HEK293 (cell line): ENCODE results near the gene IL17RC.

Experiments used
- BCL11A ChIP-seq: fragments of 450-650 bp; formaldehyde crosslinking; IDR thresholded peaks from 2 replicates; pipeline ENCODE4 v1.5.1; 2016; ENCODE audit warnings: low read depth, missing biosample characterization, missing genetic modification characterization
- GFI1B ChIP-seq: fragments of 450-650 bp; formaldehyde crosslinking; IDR thresholded peaks from 2 replicates; pipeline ENCODE4 v1.5.1; 2016; ENCODE audit warnings: missing biosample characterization, missing genetic modification characterization
- GLI4 ChIP-seq: fragments of 450-650 bp; formaldehyde crosslinking; IDR thresholded peaks from 2 replicates; pipeline ENCODE4 v1.5.1; 2016; ENCODE audit warnings: missing biosample characterization, missing genetic modification characterization
- IKZF3 ChIP-seq: fragments of 450-650 bp; IDR thresholded peaks from 2 replicates; pipeline ENCODE4 v1.5.0; 2018; ENCODE audit warnings: missing biosample characterization, mild to moderate bottlenecking, missing genetic modification characterization, moderate library complexity
- KLF8 ChIP-seq: fragments of 450-650 bp; formaldehyde crosslinking; IDR thresholded peaks from 2 replicates; pipeline ENCODE4 v1.5.1; 2016; ENCODE audit warnings: missing biosample characterization, missing genetic modification characterization
- OSR2 ChIP-seq: fragments of 450-650 bp; formaldehyde crosslinking; IDR thresholded peaks from 2 replicates; pipeline ENCODE4 v1.5.1; 2016; ENCODE audit warnings: missing biosample characterization, missing genetic modification characterization
- OVOL3 ChIP-seq: fragments of 450-650 bp; formaldehyde crosslinking; IDR thresholded peaks from 2 replicates; pipeline ENCODE4 v1.5.1; 2016; ENCODE audit warnings: missing biosample characterization, missing genetic modification characterization
- SETDB1 ChIP-seq: IDR thresholded peaks from one replicate; pipeline ENCODE4 v1.6.1; 2017; ENCODE audit warnings: mild to moderate bottlenecking, low read length, moderate library complexity, mixed read lengths; ENCODE audit not compliant: insufficient read length
- ZBTB48 ChIP-seq: fragments of 450-650 bp; formaldehyde crosslinking; IDR thresholded peaks from 2 replicates; pipeline ENCODE4 v1.5.1; 2016; ENCODE audit warnings: missing biosample characterization, missing genetic modification characterization
- ZNF155 ChIP-seq: fragments of 450-650 bp; formaldehyde crosslinking; IDR thresholded peaks from 2 replicates; pipeline ENCODE4 v1.5.1; 2016; ENCODE audit warnings: missing biosample characterization, missing genetic modification characterization
- ZNF174 ChIP-seq: fragments of 450-650 bp; formaldehyde crosslinking; IDR thresholded peaks from 2 replicates; pipeline ENCODE4 v1.5.0; 2017; ENCODE audit warnings: missing biosample characterization, mild to moderate bottlenecking, missing genetic modification characterization
- ZNF274 ChIP-seq, 2 experiments: fragments of 200-500 bp in 1 of 2; fragments of 450-650 bp in 1 of 2; sonication (Bioruptor generic) in 1 of 2; formaldehyde crosslinking in 1 of 2; IDR thresholded peaks; 2 replicates each; pipeline versions ENCODE4 v1.5.1 to v1.6.1; 2014 to 2016; ENCODE audit warnings: borderline replicate concordance in 1 of 2, inconsistent platforms in 1 of 2, low read length in 1 of 2, missing biosample characterization in 1 of 2, missing genetic modification characterization in 1 of 2
- ZNF394 ChIP-seq: fragments of 450-650 bp; formaldehyde crosslinking; IDR thresholded peaks from 2 replicates; pipeline ENCODE4 v1.5.1; 2016; ENCODE audit warnings: missing biosample characterization, missing genetic modification characterization, mild to moderate bottlenecking, moderate library complexity, borderline replicate concordance
- ZNF426 ChIP-seq: fragments of 450-650 bp; formaldehyde crosslinking; IDR thresholded peaks from 2 replicates; pipeline ENCODE4 v1.5.1; 2017; ENCODE audit warnings: missing biosample characterization, missing genetic modification characterization, mild to moderate bottlenecking, inconsistent platforms, moderate library complexity
- ZNF530 ChIP-seq: fragments of 450-650 bp; formaldehyde crosslinking; IDR thresholded peaks from 2 replicates; pipeline ENCODE4 v1.5.1; 2016; ENCODE audit warnings: low read depth, missing biosample characterization, missing genetic modification characterization
- ZNF548 ChIP-seq: fragments of 450-650 bp; formaldehyde crosslinking; IDR thresholded peaks from 2 replicates; pipeline ENCODE4 v1.5.1; 2016; ENCODE audit warnings: missing biosample characterization, missing genetic modification characterization
- ZNF558 ChIP-seq: fragments of 450-650 bp; formaldehyde crosslinking; IDR thresholded peaks from 2 replicates; pipeline ENCODE4 v1.5.1; 2016; ENCODE audit warnings: missing biosample characterization, missing genetic modification characterization
- ZNF561 ChIP-seq: fragments of 450-650 bp; IDR thresholded peaks from 2 replicates; pipeline ENCODE4 v1.5.1; 2018; ENCODE audit warnings: missing biosample characterization, missing genetic modification characterization, borderline replicate concordance
- ZNF600 ChIP-seq: fragments of 450-650 bp; formaldehyde crosslinking; IDR thresholded peaks from 2 replicates; pipeline ENCODE4 v1.5.1; 2016; ENCODE audit warnings: missing biosample characterization, missing genetic modification characterization
- ZNF621 ChIP-seq: fragments of 450-650 bp; formaldehyde crosslinking; IDR thresholded peaks from 2 replicates; pipeline ENCODE4 v1.5.1; 2017; ENCODE audit warnings: missing biosample characterization, missing genetic modification characterization
- ZNF623 ChIP-seq: fragments of 450-650 bp; formaldehyde crosslinking; IDR thresholded peaks from 2 replicates; pipeline ENCODE4 v1.5.1; 2016; ENCODE audit warnings: missing biosample characterization, missing genetic modification characterization
- ZNF660 ChIP-seq: fragments of 450-650 bp; IDR thresholded peaks from 2 replicates; pipeline ENCODE4 v1.5.1; 2018; ENCODE audit warnings: missing biosample characterization, mild to moderate bottlenecking, missing genetic modification characterization
- ZNF776 ChIP-seq: fragments of 450-650 bp; formaldehyde crosslinking; IDR thresholded peaks from 2 replicates; pipeline ENCODE4 v1.5.0; 2017; ENCODE audit warnings: missing biosample characterization, missing genetic modification characterization, borderline replicate concordance
- TF ChIP-seq, protein P1 (sequence below): fragments of 450-650 bp; formaldehyde crosslinking; IDR thresholded peaks from 2 replicates; pipeline ENCODE4 v1.5.1; 2016; ENCODE audit warnings: missing biosample characterization, missing genetic modification characterization
- TF ChIP-seq, protein P2 (sequence below): fragments of 450-650 bp; formaldehyde crosslinking; IDR thresholded peaks from 2 replicates; pipeline ENCODE4 v1.5.1; 2016; ENCODE audit warnings: missing biosample characterization, missing genetic modification characterization
- TF ChIP-seq, protein P3 (sequence below): fragments of 450-650 bp; formaldehyde crosslinking; IDR thresholded peaks from 2 replicates; pipeline ENCODE4 v1.5.1; 2016; ENCODE audit warnings: missing biosample characterization, missing genetic modification characterization, borderline replicate concordance
- TF ChIP-seq, protein P4 (sequence below): fragments of 450-650 bp; formaldehyde crosslinking; IDR thresholded peaks from 2 replicates; pipeline ENCODE4 v1.5.1; 2016; ENCODE audit warnings: missing biosample characterization, missing genetic modification characterization

The IL17RC gene

DNA sequence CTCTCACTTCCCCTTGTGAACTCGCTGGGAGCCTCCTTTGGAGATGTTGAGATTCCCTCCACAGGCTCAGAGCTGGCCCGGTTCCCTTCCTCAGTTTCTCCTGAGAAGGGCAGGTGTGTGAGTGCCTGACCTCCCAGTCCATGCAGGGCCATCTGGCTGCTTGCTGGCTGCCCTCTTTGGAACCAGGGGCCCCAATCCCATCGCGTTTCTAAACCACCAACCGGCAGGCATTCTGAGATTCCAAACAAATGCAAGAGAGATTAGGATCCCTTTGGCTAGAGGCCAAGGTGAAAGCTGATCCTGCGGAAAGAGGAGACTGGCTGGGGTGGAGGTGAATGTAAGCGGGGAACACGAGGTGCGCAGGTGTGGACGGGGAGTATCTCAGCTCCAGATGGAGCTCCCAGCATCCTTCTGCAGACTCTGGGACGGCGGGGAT lies 38.2 kb downstream of the IL17RC start (continued):
- TF ChIP-seq ZNF174 (no peak), ZNF621 (no peak), ZNF530 (tag by site-specific recombination) (no peak), ZNF660 (no peak), ZNF623 (no peak), ZNF548 (tag by site-specific recombination) (no peak), GLI4 (tag by site-specific recombination) (no peak), OVOL3 (no peak), SETDB1 (no peak), OSR2 (tag by site-specific recombination) (no peak), KLF8 (tag by site-specific recombination) (no peak), ZNF776 (tag by site-specific recombination) (no peak), ZNF561 (tag by site-specific recombination) (no peak), ZNF558 (tag by site-specific recombination) (no peak), ZNF394 (peak; percentile 74; the same call in 1 of the 2 replicates), ZNF274 (IDR thresholded peaks at IDR 0.05; ENCODE audit: low read length) (no peak), ZNF274 (tag by site-specific recombination; IDR thresholded peaks at IDR 0.05; ENCODE audit: borderline replicate concordance) (no peak), ZNF155 (no peak), BCL11A (tag by site-specific recombination) (peak; percentile 21; the same call in 1 of the 2 replicates), ZNF426 (no peak), ZNF600 (tag by site-specific recombination) (0 out of 2 replicates have a peak, but pooled peaks have one; percentile 36), GFI1B (tag by site-specific recombination) (0 out of 2 replicates have a peak, but pooled peaks have one; percentile 18), IKZF3 (tag by site-specific recombination) (no peak), ZBTB48 (tag by site-specific recombination) (no peak)
- TF ChIP-seq, protein P1, sequence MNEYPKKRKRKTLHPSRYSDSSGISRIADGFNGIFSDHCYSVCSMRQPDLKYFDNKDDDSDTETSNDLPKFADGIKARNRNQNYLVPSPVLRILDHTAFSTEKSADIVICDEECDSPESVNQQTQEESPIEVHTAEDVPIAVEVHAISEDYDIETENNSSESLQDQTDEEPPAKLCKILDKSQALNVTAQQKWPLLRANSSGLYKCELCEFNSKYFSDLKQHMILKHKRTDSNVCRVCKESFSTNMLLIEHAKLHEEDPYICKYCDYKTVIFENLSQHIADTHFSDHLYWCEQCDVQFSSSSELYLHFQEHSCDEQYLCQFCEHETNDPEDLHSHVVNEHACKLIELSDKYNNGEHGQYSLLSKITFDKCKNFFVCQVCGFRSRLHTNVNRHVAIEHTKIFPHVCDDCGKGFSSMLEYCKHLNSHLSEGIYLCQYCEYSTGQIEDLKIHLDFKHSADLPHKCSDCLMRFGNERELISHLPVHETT (tag by site-specific recombination) = no peak
- TF ChIP-seq, protein P2, sequence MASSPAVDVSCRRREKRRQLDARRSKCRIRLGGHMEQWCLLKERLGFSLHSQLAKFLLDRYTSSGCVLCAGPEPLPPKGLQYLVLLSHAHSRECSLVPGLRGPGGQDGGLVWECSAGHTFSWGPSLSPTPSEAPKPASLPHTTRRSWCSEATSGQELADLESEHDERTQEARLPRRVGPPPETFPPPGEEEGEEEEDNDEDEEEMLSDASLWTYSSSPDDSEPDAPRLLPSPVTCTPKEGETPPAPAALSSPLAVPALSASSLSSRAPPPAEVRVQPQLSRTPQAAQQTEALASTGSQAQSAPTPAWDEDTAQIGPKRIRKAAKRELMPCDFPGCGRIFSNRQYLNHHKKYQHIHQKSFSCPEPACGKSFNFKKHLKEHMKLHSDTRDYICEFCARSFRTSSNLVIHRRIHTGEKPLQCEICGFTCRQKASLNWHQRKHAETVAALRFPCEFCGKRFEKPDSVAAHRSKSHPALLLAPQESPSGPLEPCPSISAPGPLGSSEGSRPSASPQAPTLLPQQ = 0 out of 2 replicates have a peak, but pooled peaks have one; percentile 14
- TF ChIP-seq, protein P3, sequence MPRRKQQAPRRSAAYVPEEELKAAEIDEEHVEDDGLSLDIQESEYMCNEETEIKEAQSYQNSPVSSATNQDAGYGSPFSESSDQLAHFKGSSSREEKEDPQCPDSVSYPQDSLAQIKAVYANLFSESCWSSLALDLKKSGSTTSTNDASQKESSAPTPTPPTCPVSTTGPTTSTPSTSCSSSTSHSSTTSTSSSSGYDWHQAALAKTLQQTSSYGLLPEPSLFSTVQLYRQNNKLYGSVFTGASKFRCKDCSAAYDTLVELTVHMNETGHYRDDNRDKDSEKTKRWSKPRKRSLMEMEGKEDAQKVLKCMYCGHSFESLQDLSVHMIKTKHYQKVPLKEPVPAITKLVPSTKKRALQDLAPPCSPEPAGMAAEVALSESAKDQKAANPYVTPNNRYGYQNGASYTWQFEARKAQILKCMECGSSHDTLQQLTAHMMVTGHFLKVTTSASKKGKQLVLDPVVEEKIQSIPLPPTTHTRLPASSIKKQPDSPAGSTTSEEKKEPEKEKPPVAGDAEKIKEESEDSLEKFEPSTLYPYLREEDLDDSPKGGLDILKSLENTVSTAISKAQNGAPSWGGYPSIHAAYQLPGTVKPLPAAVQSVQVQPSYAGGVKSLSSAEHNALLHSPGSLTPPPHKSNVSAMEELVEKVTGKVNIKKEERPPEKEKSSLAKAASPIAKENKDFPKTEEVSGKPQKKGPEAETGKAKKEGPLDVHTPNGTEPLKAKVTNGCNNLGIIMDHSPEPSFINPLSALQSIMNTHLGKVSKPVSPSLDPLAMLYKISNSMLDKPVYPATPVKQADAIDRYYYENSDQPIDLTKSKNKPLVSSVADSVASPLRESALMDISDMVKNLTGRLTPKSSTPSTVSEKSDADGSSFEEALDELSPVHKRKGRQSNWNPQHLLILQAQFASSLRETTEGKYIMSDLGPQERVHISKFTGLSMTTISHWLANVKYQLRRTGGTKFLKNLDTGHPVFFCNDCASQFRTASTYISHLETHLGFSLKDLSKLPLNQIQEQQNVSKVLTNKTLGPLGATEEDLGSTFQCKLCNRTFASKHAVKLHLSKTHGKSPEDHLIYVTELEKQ = no peak
- TF ChIP-seq, protein P4, sequence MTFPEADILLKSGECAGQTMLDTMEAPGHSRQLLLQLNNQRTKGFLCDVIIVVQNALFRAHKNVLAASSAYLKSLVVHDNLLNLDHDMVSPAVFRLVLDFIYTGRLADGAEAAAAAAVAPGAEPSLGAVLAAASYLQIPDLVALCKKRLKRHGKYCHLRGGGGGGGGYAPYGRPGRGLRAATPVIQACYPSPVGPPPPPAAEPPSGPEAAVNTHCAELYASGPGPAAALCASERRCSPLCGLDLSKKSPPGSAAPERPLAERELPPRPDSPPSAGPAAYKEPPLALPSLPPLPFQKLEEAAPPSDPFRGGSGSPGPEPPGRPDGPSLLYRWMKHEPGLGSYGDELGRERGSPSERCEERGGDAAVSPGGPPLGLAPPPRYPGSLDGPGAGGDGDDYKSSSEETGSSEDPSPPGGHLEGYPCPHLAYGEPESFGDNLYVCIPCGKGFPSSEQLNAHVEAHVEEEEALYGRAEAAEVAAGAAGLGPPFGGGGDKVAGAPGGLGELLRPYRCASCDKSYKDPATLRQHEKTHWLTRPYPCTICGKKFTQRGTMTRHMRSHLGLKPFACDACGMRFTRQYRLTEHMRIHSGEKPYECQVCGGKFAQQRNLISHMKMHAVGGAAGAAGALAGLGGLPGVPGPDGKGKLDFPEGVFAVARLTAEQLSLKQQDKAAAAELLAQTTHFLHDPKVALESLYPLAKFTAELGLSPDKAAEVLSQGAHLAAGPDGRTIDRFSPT (tag by site-specific recombination) = no peak
